Mammary epithelial cell (primary cell): Measurements from ENCODE around the gene WNT6.

Source experiments
- EZH2 ChIP-seq: IDR thresholded peaks from 2 replicates; pipeline ENCODE4 v1.6.1; 2012; ENCODE audit warnings: low read length, inconsistent platforms, borderline replicate concordance
- TF ChIP-seq, protein P1 (sequence below), 2 donors: IDR thresholded peaks in 1 of 2; conservative IDR thresholded peaks in 1 of 2; 2 replicates each; pipeline ENCODE4 v1.5.1; 2011 to 2012; ENCODE audit warnings: inconsistent platforms in 2 of 2, low read length in 2 of 2, mild to moderate bottlenecking in 2 of 2, control low read depth in 1 of 2, low read depth in 1 of 2; ENCODE audit not compliant: insufficient read depth in 1 of 2; ENCODE audit errors: extremely low read depth in 1 of 2

DNA sequence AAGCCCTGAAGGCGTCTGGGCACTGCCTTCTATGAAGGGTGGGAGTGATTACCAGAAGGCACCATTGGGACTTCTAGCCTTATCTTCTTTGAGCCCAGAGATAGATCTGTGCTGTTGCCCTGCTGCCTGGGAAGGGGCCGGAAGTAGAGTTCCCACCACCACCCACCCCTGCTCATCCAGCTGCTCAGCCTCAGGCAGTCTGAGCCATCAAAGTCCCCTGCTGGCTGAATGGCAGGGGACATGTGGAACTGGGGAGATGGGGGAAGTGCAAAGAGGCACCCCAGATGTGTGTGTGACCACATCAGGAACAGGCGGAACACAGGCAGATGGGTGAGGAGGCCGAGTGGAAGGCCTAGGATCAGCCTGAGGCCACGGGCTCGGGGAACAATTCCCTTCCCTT, 17.7 kb downstream of the WNT6 start:
- TF ChIP-seq, protein P1, sequence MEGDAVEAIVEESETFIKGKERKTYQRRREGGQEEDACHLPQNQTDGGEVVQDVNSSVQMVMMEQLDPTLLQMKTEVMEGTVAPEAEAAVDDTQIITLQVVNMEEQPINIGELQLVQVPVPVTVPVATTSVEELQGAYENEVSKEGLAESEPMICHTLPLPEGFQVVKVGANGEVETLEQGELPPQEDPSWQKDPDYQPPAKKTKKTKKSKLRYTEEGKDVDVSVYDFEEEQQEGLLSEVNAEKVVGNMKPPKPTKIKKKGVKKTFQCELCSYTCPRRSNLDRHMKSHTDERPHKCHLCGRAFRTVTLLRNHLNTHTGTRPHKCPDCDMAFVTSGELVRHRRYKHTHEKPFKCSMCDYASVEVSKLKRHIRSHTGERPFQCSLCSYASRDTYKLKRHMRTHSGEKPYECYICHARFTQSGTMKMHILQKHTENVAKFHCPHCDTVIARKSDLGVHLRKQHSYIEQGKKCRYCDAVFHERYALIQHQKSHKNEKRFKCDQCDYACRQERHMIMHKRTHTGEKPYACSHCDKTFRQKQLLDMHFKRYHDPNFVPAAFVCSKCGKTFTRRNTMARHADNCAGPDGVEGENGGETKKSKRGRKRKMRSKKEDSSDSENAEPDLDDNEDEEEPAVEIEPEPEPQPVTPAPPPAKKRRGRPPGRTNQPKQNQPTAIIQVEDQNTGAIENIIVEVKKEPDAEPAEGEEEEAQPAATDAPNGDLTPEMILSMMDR (conservative IDR thresholded peaks at IDR 0.05 in 1 of 2, IDR thresholded peaks at IDR 0.05 in 1 of 2; ENCODE audit: extremely low read depth in 1 of 2, insufficient read depth in 1 of 2, low read depth in 1 of 2, low read length in 2 of 2) = no peak
- no peak for TF ChIP-seq EZH2
